ENCODE results near the gene SERPINC1.

DNA sequence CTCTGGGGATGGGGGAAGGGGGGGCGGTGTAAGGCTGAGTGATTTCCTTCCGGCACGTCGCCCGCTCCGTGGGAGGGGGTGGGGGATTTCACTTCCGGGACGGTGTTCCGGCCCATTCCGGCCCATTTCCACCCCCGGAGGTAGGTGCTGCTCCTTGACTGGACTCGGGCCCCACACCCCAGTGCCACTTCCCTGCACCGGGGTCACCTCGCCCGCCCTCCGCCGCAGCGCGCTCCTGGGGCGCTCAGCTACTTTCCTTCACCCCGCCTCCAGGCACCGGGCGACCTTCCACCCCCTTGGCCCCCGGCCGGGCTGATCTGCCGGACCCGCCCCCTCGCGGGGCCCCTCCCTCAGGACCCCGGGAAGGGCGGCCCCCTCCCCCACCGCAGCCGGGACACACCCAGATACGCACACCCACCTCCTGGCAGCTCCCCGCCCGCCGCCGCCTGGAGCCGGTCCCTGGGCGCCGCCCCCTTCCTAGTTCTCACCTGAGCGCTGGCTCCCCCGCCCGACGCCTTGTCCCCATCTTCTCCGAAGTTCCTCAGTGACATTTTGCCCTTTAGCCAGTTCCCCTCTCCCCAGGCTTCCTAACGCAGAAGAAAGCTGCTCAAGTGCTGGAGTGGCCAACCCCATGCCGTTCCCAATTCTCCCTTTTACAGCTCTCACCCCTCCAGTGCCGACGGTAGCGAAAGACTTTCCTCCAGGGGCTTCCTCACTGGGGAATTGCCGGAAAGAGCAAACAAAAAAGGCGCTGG lies 48.7 kb downstream of the SERPINC1 start, which contains the start of gene ZBTB37:
- TF ChIP-seq POLR2AphosphoS5 (IDR thresholded peaks at IDR 0.05; ENCODE audit: low read depth, low read length) = no peak
- 0 out of 2 replicates have a peak, but pooled peaks have one; percentile 25 for TF ChIP-seq SIN3A (IDR thresholded peaks at IDR 0.05; ENCODE audit: borderline replicate concordance, insufficient read depth, low read length)
